ENCODE results near the gene RIPOR1. TPM values are rescaled to one million over a fixed set of nuclear protein-coding genes. Genes with fewer than 3 reads are reported as not detected.
A peak's percentile ranks its signal among the peaks of the same experiment; 100 is the strongest.

RIPOR1 gene
- polyA plus RNA-seq, 1 donor = 18.9 TPM

DNA sequence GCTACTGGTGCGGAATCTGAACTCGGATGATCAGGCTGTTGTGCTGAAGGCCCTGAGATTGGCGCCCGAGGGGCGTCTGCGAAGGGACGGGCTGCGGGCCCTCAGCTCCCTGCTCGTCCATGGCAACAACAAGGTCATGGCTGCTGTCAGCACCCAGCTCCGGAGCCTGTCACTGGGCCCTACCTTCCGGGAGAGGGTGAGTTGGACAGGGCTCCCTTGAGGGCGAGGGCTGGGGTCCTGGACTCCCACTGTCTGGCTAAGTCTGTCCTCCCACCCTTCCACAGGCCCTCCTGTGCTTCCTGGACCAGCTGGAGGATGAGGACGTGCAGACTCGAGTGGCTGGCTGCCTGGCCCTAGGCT is 17.0 kb downstream of the RIPOR1 start:
- WGBS (ENCODE audit: insufficient coverage, low lambda C conversion rate) = no CpG with 5 or more reads among the region's 14 CpGs
- peaks cover 2% of the 10 kb centered on the region for H3K27me3 ChIP-seq (ENCODE audit: control insufficient read depth, insufficient read depth, low read length)

DNA sequence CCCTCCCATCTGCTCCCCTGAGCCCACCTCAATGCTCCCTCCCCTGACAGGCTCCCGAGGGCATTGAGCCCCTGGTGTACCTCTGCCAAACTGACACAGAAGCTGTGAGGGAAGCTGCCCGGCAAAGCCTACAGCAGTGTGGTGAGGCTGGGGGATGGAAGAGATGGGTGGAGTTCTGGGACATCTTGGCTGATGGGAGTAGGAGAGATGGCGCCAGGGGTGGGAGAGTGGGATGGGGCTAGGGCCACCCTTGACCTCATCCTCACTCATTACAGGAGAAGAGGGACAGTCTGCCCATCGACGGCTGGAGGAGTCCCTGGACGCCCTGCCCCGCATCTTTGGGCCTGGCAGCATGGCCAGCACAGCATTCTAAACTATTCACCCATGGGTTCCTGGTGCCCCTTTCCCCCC is 17.5 kb downstream of the RIPOR1 start:
- Histone ChIP-seq H3K27me3 (ENCODE audit: control insufficient read depth, insufficient read depth, low read length) (peaks cover 2% of the 10 kb centered on the region), H3K9me3 (ENCODE audit: control insufficient read depth, low read depth, low read length) (no peaks in the 10 kb centered on the region), H3K27ac (ENCODE audit: low read length) (no peak overlapping the region), H3K4me1 (ENCODE audit: control insufficient read depth, insufficient read depth, low read length) (no peaks in the 10 kb centered on the region), H3K36me3 (ENCODE audit: control insufficient read depth, insufficient read depth, low read length) (peaks cover 35% of the 10 kb centered on the region), H3K4me3 (ENCODE audit: low read length) (no peak overlapping the region)
- DNase-seq = peak in 1 of 2 donors; percentile 1
- WGBS (ENCODE audit: insufficient coverage, low lambda C conversion rate) = no CpG with 5 or more reads among the region's 7 CpGs

More for the DNA sequence above, 17.0 kb downstream of the RIPOR1 start:
- peak in 1 of 2 donors; percentile 1 for DNase-seq
- Histone ChIP-seq H3K27ac (ENCODE audit: low read length) (no peak overlapping the region), H3K4me3 (ENCODE audit: low read length) (no peak overlapping the region), H3K36me3 (ENCODE audit: control insufficient read depth, insufficient read depth, low read length) (peaks cover 35% of the 10 kb centered on the region), H3K4me1 (ENCODE audit: control insufficient read depth, insufficient read depth, low read length) (no peaks in the 10 kb centered on the region), H3K9me3 (ENCODE audit: control insufficient read depth, low read depth, low read length) (no peaks in the 10 kb centered on the region)

DNA sequence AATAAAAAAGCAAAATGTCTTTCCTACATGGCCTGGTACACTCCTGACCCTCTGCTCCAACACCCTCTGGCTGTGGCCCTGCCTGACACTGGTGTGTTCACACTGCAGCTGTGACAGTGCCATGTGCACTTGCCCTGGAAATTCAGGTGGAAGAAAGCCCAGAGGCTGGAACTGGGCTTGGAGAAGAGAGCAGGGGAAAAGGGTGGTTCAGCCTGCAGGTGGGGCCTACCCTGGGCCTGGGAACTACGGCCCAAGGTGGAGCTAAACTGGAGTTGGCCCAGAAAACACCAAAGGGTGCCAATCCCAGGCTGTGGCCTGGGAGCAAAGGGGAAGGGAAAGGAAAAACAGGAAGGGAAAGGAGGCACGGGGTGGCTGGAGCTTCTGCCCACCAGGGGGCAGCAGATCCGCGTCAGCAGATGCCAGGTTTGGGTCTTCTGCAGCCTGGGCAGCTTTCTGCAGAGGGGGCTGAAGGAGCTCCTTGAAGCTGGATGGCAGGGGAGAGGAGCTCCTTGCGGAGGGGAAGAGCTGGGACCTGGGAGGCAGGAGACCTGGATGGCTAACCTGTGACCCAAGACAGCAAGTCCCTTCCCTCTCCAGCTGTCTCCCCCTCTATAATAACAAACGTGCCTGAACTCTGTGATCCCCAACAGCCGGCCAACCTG is 18.3 kb downstream of the RIPOR1 start:
- peaks cover 28% of the 10 kb centered on the region for H3K36me3 ChIP-seq (ENCODE audit: control insufficient read depth, insufficient read depth, low read length)
- no CpG with 5 or more reads among the region's 7 CpGs for WGBS (ENCODE audit: insufficient coverage, low lambda C conversion rate)
- H3K9me3 ChIP-seq (ENCODE audit: control insufficient read depth, low read depth, low read length) = no peaks in the 10 kb centered on the region
- DNase-seq = peak; percentile 62 to 67
- H3K27ac ChIP-seq (ENCODE audit: low read length) = no peak overlapping the region
- no peaks in the 10 kb centered on the region for H3K27me3 ChIP-seq (ENCODE audit: control insufficient read depth, insufficient read depth, low read length)
- H3K4me1 ChIP-seq (ENCODE audit: control insufficient read depth, insufficient read depth, low read length) = no peaks in the 10 kb centered on the region
- no peak overlapping the region for H3K4me3 ChIP-seq (ENCODE audit: low read length)

DNA sequence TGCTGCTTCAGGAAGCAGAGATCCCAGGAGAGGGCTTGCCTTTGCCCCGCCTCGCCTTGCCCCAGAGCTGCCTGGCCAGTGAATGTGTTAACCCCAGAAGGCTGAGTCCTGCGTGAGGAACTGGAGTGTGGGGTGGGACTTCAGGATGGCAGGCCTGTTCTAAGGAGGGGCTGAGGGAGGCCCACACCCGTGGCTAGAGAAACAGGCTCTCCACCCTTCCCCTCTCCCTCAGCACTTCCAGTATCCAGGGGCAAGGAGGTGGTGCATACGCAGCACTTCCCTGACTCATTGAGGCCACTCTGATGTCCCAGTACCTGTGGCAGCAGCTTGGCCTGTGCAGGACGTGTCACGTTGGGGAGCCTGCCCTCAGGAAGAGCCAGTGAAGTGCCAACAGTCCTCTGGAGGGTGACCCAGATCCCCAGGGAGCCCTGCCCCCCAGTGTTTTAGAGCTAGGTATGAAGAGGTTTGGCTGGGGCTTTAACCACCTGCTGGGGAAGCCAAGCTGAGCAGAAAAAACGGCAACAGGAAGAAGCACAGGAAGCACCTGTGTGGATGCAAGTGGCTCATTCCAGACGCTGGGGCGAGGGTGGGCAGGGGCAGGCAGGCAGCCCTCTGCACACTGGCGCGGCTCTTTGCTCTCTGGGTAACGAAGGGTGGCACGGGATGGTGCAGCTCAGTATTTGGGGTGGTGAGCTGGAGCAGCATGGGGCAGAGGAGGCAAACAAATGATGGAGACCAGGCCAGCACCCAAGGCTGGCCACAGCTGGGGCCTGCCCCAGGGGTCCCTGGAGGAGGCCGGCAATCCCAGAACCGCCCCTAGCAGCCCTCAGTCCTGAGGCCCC is 19.0 kb downstream of the RIPOR1 start:
- Histone ChIP-seq H3K4me1 (ENCODE audit: control insufficient read depth, insufficient read depth, low read length) (no peaks in the 10 kb centered on the region), H3K27ac (ENCODE audit: low read length) (no peak overlapping the region), H3K4me3 (ENCODE audit: low read length) (no peak overlapping the region), H3K9me3 (ENCODE audit: control insufficient read depth, low read depth, low read length) (no peaks in the 10 kb centered on the region), H3K36me3 (ENCODE audit: control insufficient read depth, insufficient read depth, low read length) (peaks cover 24% of the 10 kb centered on the region), H3K27me3 (ENCODE audit: control insufficient read depth, insufficient read depth, low read length) (no peaks in the 10 kb centered on the region)
- peak in 1 of 2 donors; percentile 2 for DNase-seq
- no CpG with 5 or more reads among the region's 16 CpGs for WGBS (ENCODE audit: insufficient coverage, low lambda C conversion rate)

DNA sequence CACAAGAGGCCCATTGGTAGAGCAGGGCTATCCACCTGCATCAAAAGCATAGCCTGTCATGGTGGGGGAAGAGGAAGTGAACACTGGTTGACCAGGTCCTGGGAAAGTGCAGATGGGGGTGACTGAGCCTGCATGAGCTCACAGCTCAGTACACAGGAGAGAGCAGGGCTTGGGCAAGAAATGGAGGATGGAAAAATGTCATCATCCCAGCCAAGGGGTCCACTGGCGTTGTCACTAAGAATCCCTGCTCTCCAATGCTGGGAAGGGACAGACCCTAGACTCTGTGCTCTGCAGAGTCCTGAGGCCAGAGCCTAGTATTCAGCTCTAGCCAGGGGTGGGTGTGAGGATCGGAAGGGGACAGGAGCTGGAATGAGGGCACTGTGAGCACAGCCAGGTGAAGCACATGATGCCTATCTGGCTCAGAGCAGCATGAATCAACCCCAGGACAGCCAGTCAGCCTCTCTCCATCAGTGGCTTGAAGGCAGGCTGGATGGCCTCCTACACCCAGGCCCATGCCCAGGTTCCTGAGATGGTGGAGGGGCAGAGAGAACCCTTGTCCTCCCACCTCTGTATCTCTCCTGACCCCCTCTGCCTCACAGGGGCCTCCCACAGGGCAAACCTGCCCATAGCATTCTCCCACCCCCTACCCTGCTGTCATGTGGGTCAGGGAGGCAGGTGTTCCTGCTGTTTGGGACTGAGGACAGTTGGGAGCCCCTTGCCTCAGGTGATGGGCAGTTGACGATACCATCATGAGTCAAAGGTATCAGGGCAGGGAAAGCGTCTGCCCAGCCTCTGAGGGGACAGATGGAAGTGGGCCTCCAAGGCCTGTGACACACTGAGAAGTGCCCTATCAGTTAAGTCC is 19.9 kb downstream of the RIPOR1 start:
- no peaks in the 10 kb centered on the region for H3K9me3 ChIP-seq (ENCODE audit: control insufficient read depth, low read depth, low read length)
- no peaks in the 10 kb centered on the region for H3K27me3 ChIP-seq (ENCODE audit: control insufficient read depth, insufficient read depth, low read length)
- H3K27ac ChIP-seq (ENCODE audit: low read length) = no peak overlapping the region
- no CpG with 5 or more reads among the region's 4 CpGs for WGBS (ENCODE audit: insufficient coverage, low lambda C conversion rate)
- DNase-seq = peak in 1 of 2 donors; percentile 1
- H3K36me3 ChIP-seq (ENCODE audit: control insufficient read depth, insufficient read depth, low read length) = peaks cover 24% of the 10 kb centered on the region
- no peak overlapping the region for H3K4me3 ChIP-seq (ENCODE audit: low read length)
- no peaks in the 10 kb centered on the region for H3K4me1 ChIP-seq (ENCODE audit: control insufficient read depth, insufficient read depth, low read length)

DNA sequence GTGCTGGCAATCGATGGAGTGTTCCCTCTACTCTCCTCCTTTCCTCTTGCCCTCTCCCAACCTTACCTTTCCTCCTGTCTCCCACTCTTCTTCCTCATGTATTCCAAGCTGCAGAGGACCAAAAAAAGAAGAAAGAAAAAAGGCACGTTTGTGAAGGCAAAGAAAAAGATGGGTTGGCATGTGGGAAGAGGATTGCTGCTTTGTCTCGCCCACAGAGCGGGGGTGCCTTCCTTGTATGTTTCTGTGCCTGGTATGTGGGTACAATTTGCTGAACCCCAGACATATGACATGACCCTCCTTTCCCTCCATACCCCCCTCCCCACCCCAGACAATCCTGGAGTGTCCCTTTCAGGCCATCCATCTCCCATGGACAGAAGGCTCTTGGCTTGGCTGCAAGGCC is 20.6 kb downstream of the RIPOR1 start:
- H3K4me1 ChIP-seq (ENCODE audit: control insufficient read depth, insufficient read depth, low read length) = no peaks in the 10 kb centered on the region
- no peak for DNase-seq
- H3K27ac ChIP-seq (ENCODE audit: low read length) = no peak overlapping the region
- H3K36me3 ChIP-seq (ENCODE audit: control insufficient read depth, insufficient read depth, low read length) = peaks cover 23% of the 10 kb centered on the region
- no peaks in the 10 kb centered on the region for H3K27me3 ChIP-seq (ENCODE audit: control insufficient read depth, insufficient read depth, low read length)
- H3K4me3 ChIP-seq (ENCODE audit: low read length) = no peak overlapping the region
- H3K9me3 ChIP-seq (ENCODE audit: control insufficient read depth, low read depth, low read length) = no peaks in the 10 kb centered on the region
- no CpG with 5 or more reads among the region's 4 CpGs for WGBS (ENCODE audit: insufficient coverage, low lambda C conversion rate)

DNA sequence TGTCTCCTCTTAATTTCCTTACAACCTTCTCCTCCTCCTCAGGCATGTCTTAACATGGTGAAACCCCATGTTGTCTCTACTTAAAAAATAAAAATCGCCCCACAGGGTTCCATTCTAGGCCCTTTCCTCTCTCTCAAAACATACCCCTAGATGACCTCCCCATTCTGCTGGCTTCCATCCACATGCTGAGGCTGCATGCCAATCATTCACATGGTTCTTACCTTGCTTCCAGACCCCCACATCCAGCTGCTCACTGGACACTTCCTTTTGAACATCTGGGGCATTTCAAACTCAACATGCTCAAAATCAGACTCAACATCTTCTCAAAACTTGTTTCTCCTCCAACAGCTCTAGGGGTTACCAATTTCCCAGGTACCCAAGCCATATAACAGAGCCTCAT is 21.3 kb downstream of the RIPOR1 start:
- Histone ChIP-seq H3K27ac (ENCODE audit: low read length) (no peak overlapping the region), H3K4me1 (ENCODE audit: control insufficient read depth, insufficient read depth, low read length) (no peaks in the 10 kb centered on the region), H3K27me3 (ENCODE audit: control insufficient read depth, insufficient read depth, low read length) (no peaks in the 10 kb centered on the region), H3K4me3 (ENCODE audit: low read length) (no peak overlapping the region), H3K36me3 (ENCODE audit: control insufficient read depth, insufficient read depth, low read length) (peaks cover 16% of the 10 kb centered on the region), H3K9me3 (ENCODE audit: control insufficient read depth, low read depth, low read length) (no peaks in the 10 kb centered on the region)
- no peak for DNase-seq
- no CpG with 5 or more reads among the region's 1 CpG for WGBS (ENCODE audit: insufficient coverage, low lambda C conversion rate)

DNA sequence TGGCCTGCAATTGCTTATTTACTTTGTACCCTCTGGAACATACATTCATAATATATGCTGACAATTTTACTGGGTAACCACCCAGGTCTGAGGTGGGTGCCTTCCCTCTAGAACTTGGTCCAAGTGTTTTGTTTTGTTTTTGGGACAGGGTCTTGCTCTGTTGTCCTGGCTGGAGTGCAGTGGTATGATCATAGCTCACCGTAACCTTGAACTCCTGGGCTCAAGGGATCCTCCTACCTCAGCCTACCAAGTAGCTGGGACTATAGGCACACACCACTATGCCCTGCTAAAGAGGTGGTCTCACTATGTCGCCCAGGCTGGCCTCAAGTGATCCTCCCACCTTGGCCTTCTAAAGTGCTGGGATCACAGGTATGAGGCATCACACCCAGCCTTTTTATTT is 22.5 kb downstream of the RIPOR1 start:
- no peaks in the 10 kb centered on the region for H3K27me3 ChIP-seq (ENCODE audit: control insufficient read depth, insufficient read depth, low read length)
- H3K4me3 ChIP-seq (ENCODE audit: low read length) = no peak overlapping the region
- H3K36me3 ChIP-seq (ENCODE audit: control insufficient read depth, insufficient read depth, low read length) = peaks cover 16% of the 10 kb centered on the region
- no peaks in the 10 kb centered on the region for H3K4me1 ChIP-seq (ENCODE audit: control insufficient read depth, insufficient read depth, low read length)
- no peaks in the 10 kb centered on the region for H3K9me3 ChIP-seq (ENCODE audit: control insufficient read depth, low read depth, low read length)
- WGBS (ENCODE audit: insufficient coverage, low lambda C conversion rate) = no CpG with 5 or more reads among the region's 2 CpGs
- no peak overlapping the region for H3K27ac ChIP-seq (ENCODE audit: low read length)
- no peak for DNase-seq

DNA sequence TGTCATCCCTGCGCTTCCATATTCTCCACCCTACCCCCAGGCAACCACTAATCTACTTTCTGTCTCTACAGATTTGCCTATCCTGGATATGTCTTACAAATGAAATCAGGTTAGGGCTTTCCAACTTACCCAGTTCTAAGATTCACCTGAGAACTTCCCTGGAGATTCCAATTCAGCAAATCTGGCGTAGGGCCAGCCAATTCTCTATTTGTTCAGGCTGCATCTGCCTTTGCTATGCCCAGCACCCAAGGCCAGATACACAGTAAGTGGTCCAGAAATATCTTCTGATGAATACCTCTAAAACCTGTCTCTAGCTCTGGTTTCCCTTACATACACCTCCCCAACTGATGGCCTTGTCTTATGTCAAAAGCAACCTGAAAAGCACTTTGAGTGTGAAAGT is 23.3 kb downstream of the RIPOR1 start:
- Histone ChIP-seq H3K27ac (ENCODE audit: low read length) (no peak overlapping the region), H3K27me3 (ENCODE audit: control insufficient read depth, insufficient read depth, low read length) (no peaks in the 10 kb centered on the region), H3K9me3 (ENCODE audit: control insufficient read depth, low read depth, low read length) (no peaks in the 10 kb centered on the region), H3K4me3 (ENCODE audit: low read length) (no peak overlapping the region), H3K4me1 (ENCODE audit: control insufficient read depth, insufficient read depth, low read length) (no peaks in the 10 kb centered on the region), H3K36me3 (ENCODE audit: control insufficient read depth, insufficient read depth, low read length) (peaks cover 12% of the 10 kb centered on the region)
- no peak for DNase-seq
- 100% methylated on average over 1 of the region's 2 CpGs for WGBS (ENCODE audit: insufficient coverage, low lambda C conversion rate)

DNA sequence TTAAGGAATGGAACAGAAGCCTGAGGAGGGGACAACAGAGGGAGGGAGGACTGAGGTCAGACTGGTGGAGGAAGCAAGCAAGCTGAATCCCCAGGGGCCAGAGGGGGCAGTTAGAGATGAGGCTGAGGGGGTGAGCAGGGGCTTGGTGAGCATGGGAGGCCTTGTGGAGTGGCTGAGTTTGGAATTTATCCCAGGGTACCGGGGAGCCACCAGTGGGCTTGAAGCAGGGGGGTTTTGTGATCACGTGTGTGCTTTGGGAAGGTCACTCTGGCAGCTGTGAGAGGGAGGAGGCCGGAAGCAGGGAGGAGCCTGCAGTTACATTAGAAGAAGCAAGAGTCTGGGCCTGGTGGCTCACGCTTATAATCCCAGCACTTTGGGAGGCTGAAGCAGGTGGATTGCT is 23.8 kb downstream of the RIPOR1 start:
- Histone ChIP-seq H3K4me1 (ENCODE audit: control insufficient read depth, insufficient read depth, low read length) (no peaks in the 10 kb centered on the region), H3K36me3 (ENCODE audit: control insufficient read depth, insufficient read depth, low read length) (peaks cover 9% of the 10 kb centered on the region), H3K27ac (ENCODE audit: low read length) (no peak overlapping the region), H3K9me3 (ENCODE audit: control insufficient read depth, low read depth, low read length) (no peaks in the 10 kb centered on the region), H3K4me3 (ENCODE audit: low read length) (no peak overlapping the region), H3K27me3 (ENCODE audit: control insufficient read depth, insufficient read depth, low read length) (no peaks in the 10 kb centered on the region)
- no peak for DNase-seq
- WGBS (ENCODE audit: insufficient coverage, low lambda C conversion rate) = no CpG with 5 or more reads among the region's 4 CpGs
